GM19467 (cell line): ENCODE measurements around the gene ETNK2.

Experiments used
- ATAC-seq: cut with Tn5 transposase; IDR thresholded peaks from one replicate; pipeline ENCODE4 v1.9.1; 2021; ENCODE audit warnings: mild to moderate bottlenecking, moderate library complexity; ENCODE audit not compliant: unreplicated experiment

ETNK2 gene

DNA sequence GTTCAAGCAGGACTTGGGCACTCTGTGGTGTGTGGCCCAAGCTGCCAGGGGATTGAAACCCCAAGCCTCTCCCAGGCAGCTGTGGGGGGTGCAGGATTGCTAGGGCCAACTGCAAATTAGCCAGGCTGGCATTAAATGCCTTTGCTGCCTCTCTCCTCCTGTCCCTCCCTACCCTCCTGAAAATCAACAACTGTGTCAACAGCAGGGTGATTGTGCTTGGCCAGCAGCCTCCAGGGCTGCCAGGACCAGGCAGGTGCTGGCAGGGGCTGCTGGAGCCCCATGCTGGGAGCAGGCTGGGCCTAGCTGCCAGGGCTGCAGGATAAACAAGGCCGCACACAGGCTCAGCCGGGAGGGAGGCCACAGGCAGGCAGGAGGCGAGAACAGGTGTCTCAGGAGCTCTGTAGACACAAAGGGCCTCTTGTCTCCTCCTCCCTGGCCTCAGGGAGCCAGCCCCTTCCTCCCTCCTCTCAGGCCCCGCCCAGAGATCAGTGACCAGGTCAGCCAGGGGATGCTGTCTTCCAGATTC, 67.5 kb downstream of the ETNK2 start:
- ATAC-seq: no peak

DNA sequence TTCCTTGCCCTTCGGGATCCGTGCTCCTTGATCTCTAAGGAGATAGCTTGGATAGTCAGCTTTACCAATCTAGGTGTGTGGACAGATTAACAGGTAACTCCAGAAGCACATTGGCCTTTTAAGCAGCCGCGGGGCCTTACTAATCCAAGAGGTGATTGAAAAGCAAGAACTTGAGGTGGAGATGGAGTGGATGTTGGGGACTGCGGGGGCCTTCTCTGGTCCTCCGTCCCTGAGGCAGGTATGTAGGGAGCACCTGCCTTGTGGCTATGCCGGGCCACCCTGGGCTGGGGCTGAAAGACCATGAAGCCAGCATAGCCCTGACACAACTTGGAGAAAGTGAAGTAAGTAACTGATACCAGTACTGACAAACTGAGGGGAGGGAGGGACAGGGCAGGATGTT, 68.4 kb downstream of the ETNK2 start:
- no peak for ATAC-seq

DNA sequence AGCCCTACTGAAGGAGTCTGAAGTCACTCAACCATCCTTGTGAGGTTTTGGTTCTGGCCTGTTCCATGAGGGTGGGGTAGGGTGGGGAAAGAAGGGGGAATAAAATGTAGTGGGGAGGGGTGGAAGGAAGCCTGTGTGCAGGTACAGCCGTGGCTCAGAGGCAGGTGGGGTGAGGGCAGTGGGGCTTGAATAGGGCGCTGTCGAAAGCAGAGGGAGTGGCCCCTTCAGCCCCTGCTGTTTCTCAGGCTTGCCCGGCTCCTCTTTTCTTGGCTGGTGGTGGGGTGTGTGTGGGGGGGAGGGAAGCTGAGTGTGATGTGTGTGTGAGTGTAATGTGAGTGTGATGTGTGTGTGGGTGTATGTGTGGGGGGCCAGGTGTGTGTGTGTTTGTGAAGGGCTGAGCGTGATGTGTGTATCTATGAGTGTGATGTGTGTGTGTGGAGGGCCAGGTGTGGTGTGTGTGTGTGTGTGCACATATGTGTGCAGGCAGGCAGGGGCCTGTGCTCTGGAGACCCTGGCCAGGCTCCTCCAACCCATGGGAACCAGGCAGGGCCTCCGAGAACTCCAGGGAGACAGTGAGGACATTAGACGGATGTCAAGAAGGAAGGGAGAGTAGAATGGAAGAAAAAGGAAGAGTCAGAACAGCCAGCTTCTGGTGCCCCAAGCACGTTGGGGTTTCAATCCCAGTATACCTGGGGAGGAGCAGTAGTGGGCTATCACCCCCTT, 69.9 kb downstream of the ETNK2 start:
- ATAC-seq: no peak

DNA sequence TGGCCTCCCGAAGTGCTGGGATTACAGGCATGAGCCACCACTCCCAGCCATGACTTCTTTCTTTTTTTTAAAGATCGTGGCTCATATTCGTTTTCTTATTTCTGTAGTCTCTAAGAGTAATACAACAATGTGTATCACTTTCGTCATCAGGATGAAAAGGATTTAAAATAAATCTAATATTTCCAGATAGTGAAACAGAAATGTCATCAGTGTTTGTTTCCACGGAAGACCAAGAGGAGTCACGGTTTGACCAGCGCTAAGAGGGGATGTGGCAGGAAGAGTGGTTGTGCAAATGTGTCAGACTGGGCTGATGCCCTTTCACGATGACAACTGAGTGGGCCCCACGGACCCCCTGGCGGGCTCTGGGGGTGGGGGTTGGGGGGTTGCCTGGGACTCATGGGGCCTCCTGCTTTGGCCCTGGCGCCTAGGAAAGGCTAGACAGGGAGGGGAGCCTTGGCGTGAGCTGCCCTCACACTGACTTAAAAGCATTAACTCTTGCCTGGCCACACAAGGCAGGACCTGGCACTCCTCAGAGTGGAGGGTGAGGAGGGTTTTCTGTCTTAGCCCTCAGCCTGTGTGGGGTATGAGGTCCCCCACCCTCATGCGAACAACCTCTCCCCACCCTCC, 70.6 kb downstream of the ETNK2 start:
- ATAC-seq: no peak
